Activated CD4-positive, alpha-beta T cell treated with anti-CD3 and anti-CD28 coated beads, Interleukin-2, amount 10 ng/mL, durations not matched to agents 7 days and 5 days (primary cell): ENCODE measurements around the gene MGMT. TPM values are rescaled to one million over a fixed set of nuclear protein-coding genes. Genes with fewer than 3 reads are reported as not detected.

Experiments used
- CTCF ChIA-PET: fragments of 350-600 bp; sonication (Branson Sonifier 250); formaldehyde crosslinking; loops from one replicate; lab custom pipeline; 2021; ENCODE audit warnings: antibody characterized with exemption; lab: Charles Lee
- POLR2A ChIA-PET: fragments of 350-600 bp; sonication (Branson Sonifier 250); formaldehyde crosslinking; loops from one replicate; lab custom pipeline; 2021; ENCODE audit warnings: antibody characterized with exemption; lab: Charles Lee
- DNase-seq: peaks from one replicate; pipeline ENCODE4 v3.0.0-alpha.2; 2020
- H3K27ac Mint-ChIP-seq: one replicate; pipeline ENCODE4 v1.8.0; 2021; ENCODE audit warnings: mild to moderate bottlenecking, moderate library complexity, mixed read lengths
- H3K27me3 Mint-ChIP-seq: one replicate; pipeline ENCODE4 v1.8.0; 2021; ENCODE audit warnings: mixed read lengths
- H3K36me3 Mint-ChIP-seq: one replicate; pipeline ENCODE4 v1.8.0; 2021; ENCODE audit warnings: low read depth, mixed read lengths
- H3K4me1 Mint-ChIP-seq: one replicate; pipeline ENCODE4 v1.8.0; 2021; ENCODE audit warnings: mixed read lengths
- H3K4me3 Mint-ChIP-seq: one replicate; pipeline ENCODE4 v1.8.0; 2021; ENCODE audit warnings: mild to moderate bottlenecking, moderate library complexity, mixed read lengths
- H3K9me3 Mint-ChIP-seq: one replicate; pipeline ENCODE4 v1.8.0; 2021; ENCODE audit warnings: mixed read lengths
- total RNA-seq, 2 experiments: library from RNA; stranded (reverse); gene quantifications; one replicate each; pipeline ENCODE4 v1.2.3, GENCODE V29; 2021

Gene MGMT
- total RNA-seq, 2 experiments from 2014 or later = 17.6 to 19.3 TPM

GRCh38 chr10:129655679-129656031 lies 188.6 kb downstream of the MGMT start:
- no peak overlapping the region for H3K4me3 Mint-ChIP-seq
- no peak overlapping the region for H3K27ac Mint-ChIP-seq
- H3K27me3 Mint-ChIP-seq = no peaks in the 10 kb centered on the region
- no peaks in the 10 kb centered on the region for H3K4me1 Mint-ChIP-seq
- ChIA-PET CTCF (no interaction called here), POLR2A (no interaction called here)
- DNase-seq = no peak
- peaks cover 2% of the 10 kb centered on the region for H3K36me3 Mint-ChIP-seq
- H3K9me3 Mint-ChIP-seq = peaks cover 2% of the 10 kb centered on the region

- Mint-ChIP-seq H3K27ac (no peak overlapping the region), H3K4me3 (no peak overlapping the region), H3K27me3 (no peaks in the 10 kb centered on the region), H3K4me1 (no peaks in the 10 kb centered on the region), H3K9me3 (peaks cover 2% of the 10 kb centered on the region), H3K36me3 (peaks cover 2% of the 10 kb centered on the region)
- CTCF ChIA-PET = no interaction called here
- no peak for DNase-seq
- POLR2A ChIA-PET = no interaction called here
Observed at GRCh38 chr10:129656642-129657041, 189.6 kb downstream of the MGMT start.

- no peak overlapping the region for H3K4me3 Mint-ChIP-seq
- no peaks in the 10 kb centered on the region for H3K27me3 Mint-ChIP-seq
- CTCF ChIA-PET = no interaction called here
- DNase-seq = no peak
- peaks cover 6% of the 10 kb centered on the region for H3K9me3 Mint-ChIP-seq
- no peak overlapping the region for H3K27ac Mint-ChIP-seq
- POLR2A ChIA-PET = no interaction called here
- H3K36me3 Mint-ChIP-seq = peaks cover 2% of the 10 kb centered on the region
- no peaks in the 10 kb centered on the region for H3K4me1 Mint-ChIP-seq
Observed at GRCh38 chr10:129657297-129658017, 190.4 kb downstream of the MGMT start.

GRCh38 chr10:129658376-129659072 lies 191.5 kb downstream of the MGMT start:
- Mint-ChIP-seq H3K9me3 (peaks cover 6% of the 10 kb centered on the region), H3K4me1 (no peaks in the 10 kb centered on the region), H3K27ac (no peak overlapping the region), H3K27me3 (no peaks in the 10 kb centered on the region), H3K4me3 (no peak overlapping the region), H3K36me3 (peaks cover 1% of the 10 kb centered on the region)
- ChIA-PET CTCF (interaction anchor here (1.0 kb wide), 1 partner anchor 13 kb away, joined by 3 read pairs; no protein-coding TSS in a partner anchor), POLR2A (no interaction called here)
- DNase-seq = no peak

- no peaks in the 10 kb centered on the region for H3K27me3 Mint-ChIP-seq
- peaks cover 13% of the 10 kb centered on the region for H3K9me3 Mint-ChIP-seq
- CTCF ChIA-PET = interaction anchor here (1.0 kb wide), 1 partner anchor 12 kb away, joined by 3 read pairs; no protein-coding TSS in a partner anchor
- no peaks in the 10 kb centered on the region for H3K36me3 Mint-ChIP-seq
- POLR2A ChIA-PET = no interaction called here
- no peak overlapping the region for H3K4me3 Mint-ChIP-seq
- no peak overlapping the region for H3K27ac Mint-ChIP-seq
- DNase-seq = no peak
- no peaks in the 10 kb centered on the region for H3K4me1 Mint-ChIP-seq
Observed at GRCh38 chr10:129659508-129660268, 192.6 kb downstream of the MGMT start.

GRCh38 chr10:129660569-129660968 lies 193.5 kb downstream of the MGMT start:
- ChIA-PET POLR2A (no interaction called here), CTCF (no interaction called here)
- Mint-ChIP-seq H3K36me3 (no peaks in the 10 kb centered on the region), H3K9me3 (peaks cover 14% of the 10 kb centered on the region), H3K4me3 (no peak overlapping the region), H3K4me1 (no peaks in the 10 kb centered on the region), H3K27me3 (no peaks in the 10 kb centered on the region), H3K27ac (no peak overlapping the region)
- DNase-seq = no peak

GRCh38 chr10:129662426-129662825 lies 195.4 kb downstream of the MGMT start:
- Mint-ChIP-seq H3K4me3 (no peak overlapping the region), H3K27ac (no peak overlapping the region), H3K36me3 (no peaks in the 10 kb centered on the region), H3K27me3 (no peaks in the 10 kb centered on the region), H3K9me3 (peaks cover 14% of the 10 kb centered on the region), H3K4me1 (no peaks in the 10 kb centered on the region)
- DNase-seq = no peak
- CTCF ChIA-PET = no interaction called here
- POLR2A ChIA-PET = no interaction called here

- Mint-ChIP-seq H3K36me3 (peaks cover 1% of the 10 kb centered on the region), H3K4me1 (no peaks in the 10 kb centered on the region), H3K4me3 (no peak overlapping the region), H3K9me3 (no peaks in the 10 kb centered on the region), H3K27ac (no peak overlapping the region), H3K27me3 (no peaks in the 10 kb centered on the region)
- POLR2A ChIA-PET = no interaction called here
- CTCF ChIA-PET = no interaction called here
- no peak for DNase-seq
Observed at GRCh38 chr10:129670124-129670523, 203.1 kb downstream of the MGMT start.

- no peak for DNase-seq
- POLR2A ChIA-PET = no interaction called here
- CTCF ChIA-PET = no interaction called here
- Mint-ChIP-seq H3K36me3 (peaks cover 1% of the 10 kb centered on the region), H3K4me1 (no peaks in the 10 kb centered on the region), H3K27me3 (no peaks in the 10 kb centered on the region), H3K9me3 (no peaks in the 10 kb centered on the region), H3K27ac (no peak overlapping the region), H3K4me3 (no peak overlapping the region)
Observed at GRCh38 chr10:129673292-129673691, 206.3 kb downstream of the MGMT start.

GRCh38 chr10:129675027-129675769 lies 208.2 kb downstream of the MGMT start:
- H3K27ac Mint-ChIP-seq = no peak overlapping the region
- CTCF ChIA-PET = no interaction called here

GRCh38 chr10:129676014-129676413 lies 209.0 kb downstream of the MGMT start:
- no peaks in the 10 kb centered on the region for H3K4me1 Mint-ChIP-seq
- POLR2A ChIA-PET = no interaction called here
- CTCF ChIA-PET = no interaction called here

More at GRCh38 chr10:129675027-129675769, 208.2 kb downstream of the MGMT start:
- Mint-ChIP-seq H3K36me3 (peaks cover 1% of the 10 kb centered on the region), H3K9me3 (no peaks in the 10 kb centered on the region), H3K4me3 (no peak overlapping the region), H3K27me3 (no peaks in the 10 kb centered on the region), H3K4me1 (no peaks in the 10 kb centered on the region)
- POLR2A ChIA-PET = no interaction called here
- DNase-seq = no peak

GRCh38 chr10:129677377-129677927 lies 210.4 kb downstream of the MGMT start:
- DNase-seq = no peak
- CTCF ChIA-PET = no interaction called here
- POLR2A ChIA-PET = no interaction called here
- Mint-ChIP-seq H3K9me3 (no peaks in the 10 kb centered on the region), H3K27me3 (no peaks in the 10 kb centered on the region), H3K27ac (no peak overlapping the region), H3K4me1 (no peaks in the 10 kb centered on the region), H3K36me3 (peaks cover 1% of the 10 kb centered on the region), H3K4me3 (no peak overlapping the region)

More at GRCh38 chr10:129676014-129676413, 209.0 kb downstream of the MGMT start:
- DNase-seq = no peak
- peaks cover 1% of the 10 kb centered on the region for H3K36me3 Mint-ChIP-seq
- no peaks in the 10 kb centered on the region for H3K9me3 Mint-ChIP-seq
- H3K27me3 Mint-ChIP-seq = no peaks in the 10 kb centered on the region
- H3K27ac Mint-ChIP-seq = no peak overlapping the region
- no peak overlapping the region for H3K4me3 Mint-ChIP-seq
